Endothelial cell of umbilical vein (primary cell): ENCODE results near the gene CNNM4. TPM values are rescaled to one million over a fixed set of nuclear protein-coding genes. Genes with fewer than 3 reads are reported as not detected.

Experiments
- BruUV-seq: library from RNA; stranded (reverse); fragments of 400-500 nt; replicated peaks from 2 replicates; lab custom pipeline; 2021; lab: Mats Ljungman, UMichigan
- CTCF ChIA-PET: fragments of 300-600, 350-600 bp; sonication (Branson Sonifier 250); formaldehyde crosslinking; loops from one replicate; lab custom pipeline; 2021; ENCODE audit warnings: antibody characterized with exemption, inconsistent platforms; lab: Charles Lee
- POLR2A ChIA-PET: fragments of 300-600, 350-600 bp; sonication (Branson Sonifier 250); formaldehyde crosslinking; loops from one replicate; lab custom pipeline; 2021; ENCODE audit warnings: antibody characterized with exemption, inconsistent platforms; lab: Charles Lee
- DNase-seq: peaks from one replicate; pipeline ENCODE4 v3.0.0-alpha.2; 2011; ENCODE audit warnings: low read depth, low spot score
- FAIRE-seq: peaks from 2 replicates; lab custom pipeline; 2011; peaks lifted over from hg19 to GRCh38; lab: Jason Lieb, UNC
- H2AFZ ChIP-seq: 2 replicates; pipeline ENCODE4 v1.6.0; 2012; ENCODE audit warnings: low read depth, low read length, control low read depth, inconsistent platforms
- H3K27ac ChIP-seq: 2 replicates; pipeline ENCODE4 v1.5.1; 2011; ENCODE audit warnings: low read depth, mild to moderate bottlenecking, control low read depth, low read length, moderate library complexity; ENCODE audit not compliant: insufficient read depth
- H3K27me3 ChIP-seq, 2 experiments: 2 replicates each; pipeline versions ENCODE4 v1.6.0 to v1.6.1; 2011; ENCODE audit warnings: low read length in 2 of 2, mixed read lengths in 1 of 2; ENCODE audit not compliant: control insufficient read depth in 2 of 2, insufficient read depth in 2 of 2
- H3K36me3 ChIP-seq, 2 experiments: 2 replicates in 1 of 2; 3 replicates in 1 of 2; pipeline ENCODE4 v1.5.1; 2011; ENCODE audit warnings: low read length in 2 of 2, mild to moderate bottlenecking in 1 of 2, moderate library complexity in 1 of 2; ENCODE audit not compliant: control insufficient read depth in 2 of 2, insufficient read depth in 2 of 2; ENCODE audit errors: extremely low read depth in 1 of 2
- H3K4me1 ChIP-seq: 3 replicates; pipeline ENCODE4 v1.5.1; 2011; ENCODE audit warnings: mild to moderate bottlenecking, low read length; ENCODE audit not compliant: control insufficient read depth, insufficient read depth; ENCODE audit errors: extremely low read depth
- H3K4me2 ChIP-seq: 2 replicates; pipeline ENCODE4 v1.6.1; 2011; ENCODE audit warnings: low read length, control low read depth, mixed read lengths; ENCODE audit not compliant: insufficient read depth
- H3K4me3 ChIP-seq, 3 experiments: fragments of 200-600 bp in 1 of 3; sonication (generic), shearing (Covaris generic) in 1 of 3; replicated peaks in 1 of 3; 2 replicates each; pipeline ENCODE4 v1.5.1; 2011 to 2016; ENCODE audit warnings: control low read depth in 3 of 3, low read length in 3 of 3, mild to moderate bottlenecking in 2 of 3, inconsistent platforms in 1 of 3, low read depth in 1 of 3, moderate library complexity in 1 of 3; ENCODE audit not compliant: insufficient read depth in 1 of 3
- H3K79me2 ChIP-seq: 2 replicates; pipeline ENCODE4 v1.6.0; 2012; ENCODE audit warnings: low read length, inconsistent platforms; ENCODE audit not compliant: control insufficient read depth, insufficient read depth
- H3K9ac ChIP-seq: replicated peaks from 2 replicates; pipeline ENCODE3; 2011; ENCODE audit warnings: low read length, control low read depth; ENCODE audit not compliant: insufficient read depth; ENCODE audit errors: extremely low read depth
- H3K9me1 ChIP-seq: replicated peaks from 3 replicates; pipeline ENCODE4 v1.6.0; 2011; ENCODE audit warnings: mild to moderate bottlenecking, low read length; ENCODE audit not compliant: control insufficient read depth, insufficient read depth; ENCODE audit errors: extremely low read depth
- H3K9me3 ChIP-seq: replicated peaks from 2 replicates; pipeline ENCODE4 v1.5.1; 2012; ENCODE audit warnings: low read length, inconsistent platforms; ENCODE audit not compliant: control insufficient read depth, insufficient read depth
- H4K20me1 ChIP-seq: replicated peaks from 2 replicates; pipeline ENCODE3; 2011; ENCODE audit warnings: mild to moderate bottlenecking, low read length; ENCODE audit not compliant: control insufficient read depth, insufficient read depth; ENCODE audit errors: extremely low read depth
- CTCF ChIP-seq, 2 donors: IDR thresholded peaks; 1 replicate in 1 of 2; 2 replicates in 1 of 2; pipeline ENCODE4 v1.5.1; 2011; ENCODE audit warnings: low read length in 2 of 2, mild to moderate bottlenecking in 2 of 2, moderate library complexity in 2 of 2, control low read depth in 1 of 2, inconsistent platforms in 1 of 2, low read depth in 1 of 2; ENCODE audit not compliant: insufficient read depth in 1 of 2; ENCODE audit errors: extremely low read depth in 1 of 2
- EZH2 ChIP-seq: IDR thresholded peaks from 2 replicates; pipeline ENCODE4 v1.6.1; 2012; ENCODE audit warnings: borderline replicate concordance, low read depth, mild to moderate bottlenecking, moderate library complexity, low read length, inconsistent platforms; ENCODE audit not compliant: severe bottlenecking
- FOS ChIP-seq: IDR thresholded peaks from 2 replicates; pipeline ENCODE4 v1.6.1; 2011; ENCODE audit warnings: mild to moderate bottlenecking, low read length, moderate library complexity, borderline replicate concordance; ENCODE audit not compliant: insufficient read depth
- GATA2 ChIP-seq: IDR thresholded peaks from 2 replicates; pipeline ENCODE4 v1.7.0; 2011; ENCODE audit warnings: low read depth, mild to moderate bottlenecking, moderate library complexity, mixed read lengths, low read length; ENCODE audit not compliant: insufficient read length, insufficient read depth
- JUN ChIP-seq: IDR thresholded peaks from 2 replicates; pipeline ENCODE4 v1.6.1; 2011; ENCODE audit warnings: borderline replicate concordance, low read depth; ENCODE audit not compliant: insufficient read length, insufficient read depth
- MYC ChIP-seq: IDR thresholded peaks from one replicate; pipeline ENCODE4 v1.6.1; 2011; ENCODE audit warnings: mild to moderate bottlenecking, low read depth, low read length
- POLR2A ChIP-seq: IDR thresholded peaks from 2 replicates; pipeline ENCODE4 v1.6.1; 2012; ENCODE audit warnings: low read depth, mild to moderate bottlenecking, control low read depth, low read length
- POLR2AphosphoS5 ChIP-seq: IDR thresholded peaks from 2 replicates; pipeline ENCODE4 v1.6.1; 2012; ENCODE audit warnings: low read depth, mild to moderate bottlenecking, control low read depth, low read length, moderate library complexity; ENCODE audit not compliant: insufficient read depth
- dilution Hi-C: fragments of 300-500 bp; cut with MboI; formaldehyde crosslinking; loops from one replicate; pipeline ENCODE4 v1.15.0; 2019; ENCODE audit warnings: low sequenced_read_pairs; ENCODE audit not compliant: extremely low pct_ligation_motif_present
- intact Hi-C: fragments of 100-400 bp; cut with micrococcal nuclease; formaldehyde crosslinking; loops from one replicate; pipeline ENCODE4 v1.10.0; 2022
- polyA plus RNA-seq, 4 experiments: library from polyadenylated mRNA; depleted of rRNA in 3 of 4; stranded (reverse) in 3 of 4; unstranded in 1 of 4; fragments of >200 nt; gene quantifications; 2 replicates each; pipeline versions ENCODE4 v1.2.1 to v1.2.3, GENCODE V29; 2011 to 2012; ENCODE audit warnings: missing spikeins in 1 of 4
- total RNA-seq: library from RNA; stranded (reverse); gene quantifications from 2 replicates; pipeline ENCODE4 v1.2.3, GENCODE V29; 2021
- TF ChIP-seq, protein P1 (sequence below): IDR thresholded peaks from 2 replicates; pipeline ENCODE4 v1.6.1; 2011; ENCODE audit not compliant: insufficient read depth, insufficient read length

The CNNM4 gene
- total and polyA plus RNA-seq, 2 donors (not counting 3 experiments of a cell fraction or from before 2014, with no cell fraction given): 4.7 to 5.3 TPM

- no peak overlapping the region for H3K4me3 ChIP-seq
- H3K4me1 ChIP-seq: no peaks in the 10 kb centered on the region
- no peak overlapping the region for H2AFZ ChIP-seq
- H3K9me1 ChIP-seq: no peaks in the 10 kb centered on the region
- no peak overlapping the region for H3K9ac ChIP-seq
- FAIRE-seq (no peak), DNase-seq (no peak)
- no peak overlapping the region for H3K4me2 ChIP-seq
- no TSS peak for BruUV-seq
- ChIA-PET POLR2A (no interaction called here), CTCF (interaction anchor here (0.7 to 1.6 kb wide), 2 partner anchors 10 to 37 kb away, joined by 3 to 6 read pairs; partner anchors contain the start of gene ANKRD39)
- no peaks in the 10 kb centered on the region for H3K9me3 ChIP-seq
- peaks cover 0 to 9% of the 10 kb centered on the region in 2 experiments for H3K36me3 ChIP-seq
- dilution Hi-C loops (no loop called here), intact Hi-C loops (no loop called here)
- H3K79me2 ChIP-seq: no peaks in the 10 kb centered on the region
- H3K27me3 ChIP-seq: no peaks in the 10 kb centered on the region
- no peak for TF ChIP-seq POLR2A
- TF ChIP-seq CTCF (IDR thresholded peaks at IDR 0.05; ENCODE audit: extremely low read depth in 1 of 2, insufficient read depth in 1 of 2, low read depth in 1 of 2, low read length in 2 of 2): no peak
- no peak for TF ChIP-seq EZH2
- TF ChIP-seq JUN: no peak
- TF ChIP-seq MYC: no peak
- TF ChIP-seq POLR2AphosphoS5: no peak
- TF ChIP-seq GATA2: no peak
- TF ChIP-seq, protein P1, sequence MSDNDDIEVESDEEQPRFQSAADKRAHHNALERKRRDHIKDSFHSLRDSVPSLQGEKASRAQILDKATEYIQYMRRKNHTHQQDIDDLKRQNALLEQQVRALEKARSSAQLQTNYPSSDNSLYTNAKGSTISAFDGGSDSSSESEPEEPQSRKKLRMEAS: no peak
- no peak for TF ChIP-seq FOS
- H4K20me1 ChIP-seq: no peaks in the 10 kb centered on the region
- no peak overlapping the region for H3K27ac ChIP-seq
Observed at GRCh38 chr2:96847586-96847985, 86.9 kb downstream of the CNNM4 start.
